Smooth muscle cell (in vitro differentiated cells): ENCODE data around the gene GNS. TPM values are rescaled to one million over a fixed set of nuclear protein-coding genes. Genes with fewer than 3 reads are reported as not detected.
A peak's percentile ranks its signal among the peaks of the same experiment; 100 is the strongest.

Experiments
- DNase-seq: peaks from one replicate; lab custom pipeline; 2025; ENCODE audit not compliant: unreplicated experiment; lab: John Stamatoyannopoulos, UW
- H2AFZ ChIP-seq: fragments of 200-600 bp; sonication (generic); 2 replicates; pipeline ENCODE4 v1.6.0; 2016; ENCODE audit warnings: antibody characterized with exemption, low read depth, mild to moderate bottlenecking
- H3F3A ChIP-seq: fragments of 200-600 bp; sonication (generic); 2 replicates; pipeline ENCODE4 v1.6.0; 2017; ENCODE audit warnings: antibody characterized with exemption, low read depth
- H3K27ac ChIP-seq: fragments of 200-600 bp; sonication (generic); 2 replicates; pipeline ENCODE4 v1.5.1; 2016; ENCODE audit warnings: low read depth, mild to moderate bottlenecking
- H3K27me3 ChIP-seq: fragments of 200-600 bp; sonication (generic); 2 replicates; pipeline ENCODE4 v1.6.1; 2016; ENCODE audit warnings: low read depth, mild to moderate bottlenecking
- H3K36me3 ChIP-seq: fragments of 200-600 bp; sonication (generic); 2 replicates; pipeline ENCODE4 v1.5.1; 2016; ENCODE audit warnings: low read depth
- H3K4me1 ChIP-seq: fragments of 200-600 bp; sonication (generic); 2 replicates; pipeline ENCODE4 v1.5.1; 2016; ENCODE audit warnings: low read depth
- H3K4me2 ChIP-seq: fragments of 200-600 bp; sonication (generic); 2 replicates; pipeline ENCODE4 v1.6.0; 2016; ENCODE audit warnings: mild to moderate bottlenecking
- H3K4me3 ChIP-seq: fragments of 200-600 bp; sonication (generic); 2 replicates; pipeline ENCODE4 v1.5.1; 2016; ENCODE audit warnings: mild to moderate bottlenecking
- H3K79me2 ChIP-seq: fragments of 200-600 bp; sonication (generic); 2 replicates; pipeline ENCODE4 v1.6.0; 2016; ENCODE audit warnings: low read depth, mild to moderate bottlenecking
- H3K9ac ChIP-seq: fragments of 200-600 bp; sonication (generic); 2 replicates; pipeline ENCODE4 v1.6.0; 2016; ENCODE audit warnings: low read depth
- H3K9me3 ChIP-seq: fragments of 200-600 bp; sonication (generic); replicated peaks from 2 replicates; pipeline ENCODE4 v1.5.1; 2016; ENCODE audit warnings: low read depth
- H4K20me1 ChIP-seq: fragments of 200-600 bp; sonication (generic); 2 replicates; pipeline ENCODE4 v1.6.0; 2016; ENCODE audit warnings: low read depth
- CTCF ChIP-seq: fragments of 200-600 bp; sonication (generic); IDR thresholded peaks from 2 replicates; pipeline ENCODE4 v1.5.1; 2017; ENCODE audit warnings: borderline replicate concordance, mild to moderate bottlenecking, antibody characterized with exemption; ENCODE audit not compliant: insufficient read depth, poor library complexity, severe bottlenecking
- WGBS: methylation state at CpG from one replicate; pipeline ENCODE4 v1.1.7; 2016; ENCODE audit warnings: low lambda C conversion rate; 5-methylcytosine and 5-hydroxymethylcytosine counted together
- polyA plus RNA-seq: library from polyadenylated mRNA; unstranded; fragments of >200 nt; fragmentation: Nextera tagmentation; extraction: Ambion mirVana; gene quantifications from 2 replicates; pipeline ENCODE4 v1.2.1, GENCODE V29; 2016
- total RNA-seq: library from RNA; depleted of rRNA; stranded (reverse); fragments of >200 nt; gene quantifications from 2 replicates; pipeline ENCODE4 v1.2.3, GENCODE V29; 2014

The GNS gene
- total and polyA plus RNA-seq, 2 experiments from 2014 or later: 36.4 to 64.9 TPM

GRCh38 chr12:64740646-64741045, 18.6 kb downstream of the GNS start:
- H3K9me3 ChIP-seq: no peaks in the 10 kb centered on the region
- H3F3A ChIP-seq: peaks cover 6% of the 10 kb centered on the region
- no peaks in the 10 kb centered on the region for H3K27me3 ChIP-seq
- no peak overlapping the region for H3K9ac ChIP-seq
- H3K36me3 ChIP-seq: peaks cover 11% of the 10 kb centered on the region
- H3K4me2 ChIP-seq: no peak overlapping the region
- TF ChIP-seq CTCF: no peak
- 44% methylated on average over 2 of the region's 2 CpGs for WGBS
- no peak for DNase-seq
- H3K4me1 ChIP-seq: no peaks in the 10 kb centered on the region
- H3K27ac ChIP-seq: peak overlapping the region; percentile 24
- H2AFZ ChIP-seq: no peak overlapping the region
- H4K20me1 ChIP-seq: no peaks in the 10 kb centered on the region
- no peaks in the 10 kb centered on the region for H3K79me2 ChIP-seq
- H3K4me3 ChIP-seq: no peak overlapping the region

GRCh38 chr12:64739778-64740177, 19.4 kb downstream of the GNS start:
- no peaks in the 10 kb centered on the region for H4K20me1 ChIP-seq
- TF ChIP-seq CTCF: no peak
- no peak overlapping the region for H3K9ac ChIP-seq
- no peaks in the 10 kb centered on the region for H3K9me3 ChIP-seq
- H3K27ac ChIP-seq: peak overlapping the region; percentile 24
- no peaks in the 10 kb centered on the region for H3K27me3 ChIP-seq
- H3K4me3 ChIP-seq: no peak overlapping the region
- H3F3A ChIP-seq: peaks cover 6% of the 10 kb centered on the region
- H3K4me2 ChIP-seq: no peak overlapping the region
- peaks cover 17% of the 10 kb centered on the region for H3K36me3 ChIP-seq
- H3K79me2 ChIP-seq: no peaks in the 10 kb centered on the region
- WGBS: 69% methylated on average over 2 of the region's 2 CpGs
- no peak overlapping the region for H2AFZ ChIP-seq
- H3K4me1 ChIP-seq: no peaks in the 10 kb centered on the region
- no peak for DNase-seq

GRCh38 chr12:64737539-64737938, 21.7 kb downstream of the GNS start:
- Histone ChIP-seq H3K36me3 (peaks cover 6% of the 10 kb centered on the region), H3K9me3 (no peaks in the 10 kb centered on the region), H3K4me1 (no peaks in the 10 kb centered on the region), H3K4me3 (no peak overlapping the region), H3K27me3 (no peaks in the 10 kb centered on the region), H3K79me2 (no peaks in the 10 kb centered on the region), H3F3A (peaks cover 6% of the 10 kb centered on the region), H3K9ac (no peak overlapping the region), H3K27ac (no peak overlapping the region), H2AFZ (no peak overlapping the region), H4K20me1 (no peaks in the 10 kb centered on the region), H3K4me2 (no peak overlapping the region)
- TF ChIP-seq CTCF: no peak
- DNase-seq: no peak
- WGBS: 63% methylated on average over 1 of the region's 1 CpG

GRCh38 chr12:64736771-64737170, 22.4 kb downstream of the GNS start:
- Histone ChIP-seq H3K27me3 (no peaks in the 10 kb centered on the region), H3K79me2 (no peaks in the 10 kb centered on the region), H3K36me3 (peaks cover 6% of the 10 kb centered on the region), H3K4me3 (no peak overlapping the region), H2AFZ (no peak overlapping the region), H3K27ac (no peak overlapping the region), H3K9me3 (no peaks in the 10 kb centered on the region), H4K20me1 (no peaks in the 10 kb centered on the region), H3K4me2 (no peak overlapping the region), H3K4me1 (no peaks in the 10 kb centered on the region), H3K9ac (no peak overlapping the region), H3F3A (peaks cover 6% of the 10 kb centered on the region)
- DNase-seq: no peak
- TF ChIP-seq CTCF: no peak
- 90% methylated on average over 1 of the region's 1 CpG for WGBS
